ENCODE measurements around the gene CDCP1.
"Not testable (repeated sequence)": the region's sequence is repeated elsewhere in the genome, so short reads cannot be mapped to it uniquely, and the experiment has no call there.

CDCP1 gene

GRCh38 chr3:45170096-45170495 is 23.9 kb upstream of the CDCP1 start:
- no peak for DNase-seq

GRCh38 chr3:45169125-45169904 is 23.1 kb upstream of the CDCP1 start:
- no peak for DNase-seq

GRCh38 chr3:45168451-45168850 is 22.3 kb upstream of the CDCP1 start:
- DNase-seq: no peak

- peak; percentile 92 for DNase-seq
Measured at GRCh38 chr3:45167011-45167911, 21.1 kb upstream of the CDCP1 start.

- DNase-seq: no peak
Measured at GRCh38 chr3:45166321-45166879, 20.2 kb upstream of the CDCP1 start.

GRCh38 chr3:45165497-45166283 is 19.5 kb upstream of the CDCP1 start:
- no peak for DNase-seq

- DNase-seq: no peak
Measured at GRCh38 chr3:45164056-45164455, 17.9 kb upstream of the CDCP1 start.

GRCh38 chr3:45163481-45163880 is 17.3 kb upstream of the CDCP1 start:
- DNase-seq: no peak

GRCh38 chr3:45154641-45155147 is 8.5 kb upstream of the CDCP1 start:
- DNase-seq: no peak

GRCh38 chr3:45153658-45154437 is 7.7 kb upstream of the CDCP1 start:
- DNase-seq: no peak

GRCh38 chr3:45152307-45152706 is 6.1 kb upstream of the CDCP1 start:
- no peak for DNase-seq

GRCh38 chr3:45151100-45151499 is 4.9 kb upstream of the CDCP1 start:
- DNase-seq: no peak

- DNase-seq: no peak
Measured at GRCh38 chr3:45148921-45149320, 2.7 kb upstream of the CDCP1 start.

- no peak for DNase-seq
Measured at GRCh38 chr3:45145223-45145622, 955 bp downstream of the CDCP1 start.

GRCh38 chr3:45143673-45144671 is 2.2 kb downstream of the CDCP1 start:
- DNase-seq: no peak

- DNase-seq: not testable (repeated sequence)
Measured at GRCh38 chr3:45140770-45141155, 5.4 kb downstream of the CDCP1 start.

- DNase-seq: no peak
Measured at GRCh38 chr3:45140141-45140769, 5.9 kb downstream of the CDCP1 start.

GRCh38 chr3:45139372-45140140 is 6.6 kb downstream of the CDCP1 start:
- no peak for DNase-seq

- no peak for DNase-seq
Measured at GRCh38 chr3:45137656-45138181, 8.5 kb downstream of the CDCP1 start.

Measured in activated CD4-positive, alpha-beta T cell treated with anti-CD3 and anti-CD28 coated beads, Interleukin-2, amount 50 U/mL, for 16 hours (primary cell).